Endodermal cell (in vitro differentiated cells): ENCODE results near the gene DCXR. TPM values are rescaled to one million over a fixed set of nuclear protein-coding genes. Genes with fewer than 3 reads are reported as not detected.

ENCODE experiments used
- DNase-seq: peaks from one replicate; pipeline ENCODE4 v3.0.0-alpha.2; 2017
- H3K27ac ChIP-seq: 2 replicates; pipeline ENCODE4 v1.5.1; 2013; ENCODE audit warnings: mild to moderate bottlenecking, low read depth, low read length, moderate library complexity
- H3K27me3 ChIP-seq: 2 replicates; pipeline ENCODE4 v1.6.1; 2013; ENCODE audit warnings: mild to moderate bottlenecking, low read length, moderate library complexity; ENCODE audit not compliant: insufficient read depth, control insufficient read depth, poor library complexity, severe bottlenecking
- H3K36me3 ChIP-seq: 2 replicates; pipeline ENCODE4 v1.7.0; 2013; ENCODE audit warnings: mild to moderate bottlenecking, low read length, moderate library complexity; ENCODE audit not compliant: control insufficient read depth, insufficient read depth
- H3K4me1 ChIP-seq: one replicate; pipeline ENCODE4 v1.7.0; 2013; ENCODE audit warnings: low read length; ENCODE audit not compliant: control insufficient read depth, insufficient read depth
- H3K4me3 ChIP-seq: 2 replicates; pipeline ENCODE4 v1.5.1; 2013; ENCODE audit warnings: mild to moderate bottlenecking, low read length, moderate library complexity
- H3K9ac ChIP-seq: 2 replicates; pipeline ENCODE4 v1.6.1; 2013; ENCODE audit warnings: mild to moderate bottlenecking, low read length, moderate library complexity; ENCODE audit not compliant: poor library complexity, severe bottlenecking; ENCODE audit errors: extremely low read depth
- H3K9me3 ChIP-seq: 2 replicates; pipeline ENCODE4 v1.6.1; 2013; ENCODE audit warnings: mild to moderate bottlenecking, low read length, moderate library complexity; ENCODE audit not compliant: control insufficient read depth
- H3K27ac Mint-ChIP-seq: 2 replicates; pipeline ENCODE4 v1.8.0; 2020; ENCODE audit warnings: mixed read lengths
- H3K27me3 Mint-ChIP-seq: 2 replicates; pipeline ENCODE4 v1.8.0; 2021; ENCODE audit warnings: mild to moderate bottlenecking, mixed read lengths; ENCODE audit not compliant: insufficient read depth
- H3K36me3 Mint-ChIP-seq: 2 replicates; pipeline ENCODE4 v1.8.0; 2020; ENCODE audit warnings: low read depth, mixed read lengths
- H3K4me1 Mint-ChIP-seq: 2 replicates; pipeline ENCODE4 v1.8.0; 2020; ENCODE audit warnings: mixed read lengths
- H3K4me3 Mint-ChIP-seq: 2 replicates; pipeline ENCODE4 v1.8.0; 2020; ENCODE audit warnings: mild to moderate bottlenecking, moderate library complexity, mixed read lengths
- H3K9me3 Mint-ChIP-seq: 2 replicates; pipeline ENCODE4 v1.8.0; 2020; ENCODE audit warnings: mild to moderate bottlenecking, mixed read lengths
- CTCF ChIP-seq: fragments of 200-600 bp; sonication (generic); conservative IDR thresholded peaks from 2 replicates; pipeline ENCODE4 v1.5.0; 2021; ENCODE audit warnings: antibody characterized with exemption, mild to moderate bottlenecking
- WGBS, 2 experiments: methylation state at CpG; one replicate each; pipeline versions ENCODE4 v1.1.5 to v1.1.7; 2013; ENCODE audit warnings: missing lambda C conversion rate in 2 of 2, mixed read lengths in 1 of 2; ENCODE audit not compliant: insufficient coverage in 1 of 2, insufficient read length in 1 of 2; 5-methylcytosine and 5-hydroxymethylcytosine counted together
- total RNA-seq, 2 donors: library from RNA; stranded (reverse); fragmentation: NEBNext Ultra II Directional in 1 of 2; extraction: Animal tissue kit (Norgen Biotek cat#: 25700) in 1 of 2; gene quantifications; 2 replicates in 1 of 2; 3 replicates in 1 of 2; pipeline ENCODE4 v1.2.1, GENCODE V29; 2021

DCXR gene
- total RNA-seq, 2 donors from 2014 or later, result 73.8 to 83.6 TPM

GRCh38 chr17:82047914-82048570 lies 10.5 kb upstream of the DCXR start:
- Mint-ChIP-seq H3K4me3 (no peak overlapping the region), H3K27ac (no peak overlapping the region)

GRCh38 chr17:82047379-82047778 lies 9.9 kb upstream of the DCXR start:
- WGBS, 2 experiments, result 93 to 95% methylated on average over 13 to 24 of the region's 24 CpGs
- H3K27ac ChIP-seq, result no peak overlapping the region
- Mint-ChIP-seq H3K9me3 (no peaks in the 10 kb centered on the region), H3K4me3 (no peak overlapping the region), H3K36me3 (peaks cover 11% of the 10 kb centered on the region), H3K27me3 (no peaks in the 10 kb centered on the region), H3K4me1 (peaks cover 4% of the 10 kb centered on the region), H3K27ac (no peak overlapping the region)
- H3K9me3 ChIP-seq, result no peaks in the 10 kb centered on the region
- no peaks in the 10 kb centered on the region for H3K27me3 ChIP-seq
- H3K9ac ChIP-seq, result no peak overlapping the region
- H3K4me1 ChIP-seq, result no peaks in the 10 kb centered on the region
- H3K36me3 ChIP-seq, result peaks cover 22% of the 10 kb centered on the region
- DNase-seq, result no peak
- H3K4me3 ChIP-seq, result no peak overlapping the region
- TF ChIP-seq CTCF, result no peak

More at GRCh38 chr17:82047914-82048570, 10.5 kb upstream of the DCXR start:
- H3K9ac ChIP-seq, result no peak overlapping the region
- peaks cover 11% of the 10 kb centered on the region for H3K36me3 Mint-ChIP-seq
- no peaks in the 10 kb centered on the region for H3K9me3 Mint-ChIP-seq
- H3K4me1 Mint-ChIP-seq, result peaks cover 4% of the 10 kb centered on the region
- TF ChIP-seq CTCF, result no peak
- H3K4me3 ChIP-seq, result no peak overlapping the region
- no peaks in the 10 kb centered on the region for H3K4me1 ChIP-seq
- H3K36me3 ChIP-seq, result peaks cover 23% of the 10 kb centered on the region
- 91 to 93% methylated on average over 18 to 25 of the region's 25 CpGs for WGBS, 2 experiments
- H3K27me3 ChIP-seq, result no peaks in the 10 kb centered on the region
- H3K27me3 Mint-ChIP-seq, result no peaks in the 10 kb centered on the region
- no peaks in the 10 kb centered on the region for H3K9me3 ChIP-seq
- DNase-seq, result no peak
- H3K27ac ChIP-seq, result no peak overlapping the region

- Mint-ChIP-seq H3K36me3 (peaks cover 11% of the 10 kb centered on the region), H3K4me3 (no peak overlapping the region), H3K4me1 (peaks cover 4% of the 10 kb centered on the region), H3K9me3 (no peaks in the 10 kb centered on the region), H3K27me3 (no peaks in the 10 kb centered on the region), H3K27ac (no peak overlapping the region)
- 97 to 98% methylated on average over 21 of the region's 21 CpGs for WGBS, 2 experiments
- Histone ChIP-seq H3K36me3 (peaks cover 22% of the 10 kb centered on the region), H3K27me3 (no peaks in the 10 kb centered on the region), H3K9me3 (no peaks in the 10 kb centered on the region), H3K4me1 (no peaks in the 10 kb centered on the region), H3K4me3 (no peak overlapping the region), H3K27ac (no peak overlapping the region), H3K9ac (no peak overlapping the region)
- no peak for DNase-seq
- no peak for TF ChIP-seq CTCF
Measured at GRCh38 chr17:82046903-82047302, 9.4 kb upstream of the DCXR start.
